Skeletal muscle satellite cell (primary cell): Measurements from ENCODE around the gene TLE3.

Experiments
- H3K27me3 ChIP-seq: 2 replicates; pipeline ENCODE4 v1.7.0; 2013; ENCODE audit warnings: low read length; ENCODE audit not compliant: control insufficient read depth, insufficient read depth
- H3K36me3 ChIP-seq: 2 replicates; pipeline ENCODE4 v1.7.0; 2013; ENCODE audit warnings: mild to moderate bottlenecking, control low read depth, low read length; ENCODE audit not compliant: insufficient read depth
- H3K4me1 ChIP-seq: 2 replicates; pipeline ENCODE4 v1.7.0; 2013; ENCODE audit warnings: low read length; ENCODE audit not compliant: control insufficient read depth, insufficient read depth
- H3K4me2 ChIP-seq: 2 replicates; pipeline ENCODE4 v1.7.0; 2013; ENCODE audit warnings: mild to moderate bottlenecking, low read length
- H3K4me3 ChIP-seq: 2 replicates; pipeline ENCODE4 v1.7.0; 2013; ENCODE audit warnings: low read length
- H3K9ac ChIP-seq: 2 replicates; pipeline ENCODE4 v1.7.0; 2013; ENCODE audit warnings: mild to moderate bottlenecking, low read depth, low read length, moderate library complexity
- H3K9me3 ChIP-seq: replicated peaks from 2 replicates; pipeline ENCODE4 v1.7.0; 2013; ENCODE audit warnings: mild to moderate bottlenecking, control low read depth, low read length

The TLE3 gene

GRCh38 chr15:70078578-70079417 lies 18.9 kb downstream of the TLE3 start:
- no peaks in the 10 kb centered on the region for H3K9me3 ChIP-seq
- no peak overlapping the region for H3K4me2 ChIP-seq
- no peak overlapping the region for H3K9ac ChIP-seq
- peaks cover 62% of the 10 kb centered on the region for H3K36me3 ChIP-seq
- no peaks in the 10 kb centered on the region for H3K27me3 ChIP-seq
- no peak overlapping the region for H3K4me3 ChIP-seq
- H3K4me1 ChIP-seq, result no peaks in the 10 kb centered on the region

GRCh38 chr15:70077188-70078147 lies 20.2 kb downstream of the TLE3 start:
- Histone ChIP-seq H3K9me3 (no peaks in the 10 kb centered on the region), H3K4me2 (no peak overlapping the region), H3K4me3 (no peak overlapping the region), H3K4me1 (no peaks in the 10 kb centered on the region), H3K36me3 (peaks cover 65% of the 10 kb centered on the region), H3K9ac (no peak overlapping the region), H3K27me3 (no peaks in the 10 kb centered on the region)

- H3K27me3 ChIP-seq, result no peaks in the 10 kb centered on the region
- H3K9ac ChIP-seq, result no peak overlapping the region
- peaks cover 65% of the 10 kb centered on the region for H3K36me3 ChIP-seq
- no peak overlapping the region for H3K4me3 ChIP-seq
- H3K9me3 ChIP-seq, result no peaks in the 10 kb centered on the region
- no peaks in the 10 kb centered on the region for H3K4me1 ChIP-seq
- no peak overlapping the region for H3K4me2 ChIP-seq
Measured at GRCh38 chr15:70074380-70074779, 23.3 kb downstream of the TLE3 start.

GRCh38 chr15:70072479-70072878 lies 25.2 kb downstream of the TLE3 start:
- Histone ChIP-seq H3K27me3 (no peaks in the 10 kb centered on the region), H3K4me3 (no peak overlapping the region), H3K9me3 (no peaks in the 10 kb centered on the region), H3K9ac (no peak overlapping the region), H3K36me3 (peaks cover 73% of the 10 kb centered on the region), H3K4me1 (no peaks in the 10 kb centered on the region), H3K4me2 (no peak overlapping the region)

GRCh38 chr15:70071799-70072198 lies 25.9 kb downstream of the TLE3 start:
- Histone ChIP-seq H3K4me1 (no peaks in the 10 kb centered on the region), H3K27me3 (no peaks in the 10 kb centered on the region), H3K4me2 (no peak overlapping the region), H3K9me3 (no peaks in the 10 kb centered on the region), H3K36me3 (peaks cover 76% of the 10 kb centered on the region), H3K4me3 (no peak overlapping the region), H3K9ac (no peak overlapping the region)

GRCh38 chr15:70069716-70070115 lies 28.0 kb downstream of the TLE3 start:
- H3K36me3 ChIP-seq, result peaks cover 75% of the 10 kb centered on the region
- no peak overlapping the region for H3K4me3 ChIP-seq
- H3K9me3 ChIP-seq, result no peaks in the 10 kb centered on the region
- H3K9ac ChIP-seq, result no peak overlapping the region
- no peak overlapping the region for H3K4me2 ChIP-seq
- H3K4me1 ChIP-seq, result no peaks in the 10 kb centered on the region
- H3K27me3 ChIP-seq, result no peaks in the 10 kb centered on the region

GRCh38 chr15:70068783-70069565 lies 28.7 kb downstream of the TLE3 start:
- Histone ChIP-seq H3K9ac (no peak overlapping the region), H3K4me3 (no peak overlapping the region), H3K4me1 (no peaks in the 10 kb centered on the region), H3K27me3 (no peaks in the 10 kb centered on the region), H3K4me2 (no peak overlapping the region), H3K36me3 (peaks cover 75% of the 10 kb centered on the region), H3K9me3 (no peaks in the 10 kb centered on the region)

GRCh38 chr15:70067681-70068080 lies 30.0 kb downstream of the TLE3 start:
- Histone ChIP-seq H3K27me3 (no peaks in the 10 kb centered on the region), H3K4me1 (peaks cover 7% of the 10 kb centered on the region)

GRCh38 chr15:70067011-70067410 lies 30.7 kb downstream of the TLE3 start:
- no peak overlapping the region for H3K4me3 ChIP-seq
- no peaks in the 10 kb centered on the region for H3K27me3 ChIP-seq
- H3K4me1 ChIP-seq, result peaks cover 13% of the 10 kb centered on the region
- H3K4me2 ChIP-seq, result no peak overlapping the region
- H3K9me3 ChIP-seq, result no peaks in the 10 kb centered on the region
- no peak overlapping the region for H3K9ac ChIP-seq
- peaks cover 68% of the 10 kb centered on the region for H3K36me3 ChIP-seq

More at GRCh38 chr15:70067681-70068080, 30.0 kb downstream of the TLE3 start:
- Histone ChIP-seq H3K4me2 (no peak overlapping the region), H3K36me3 (peaks cover 73% of the 10 kb centered on the region), H3K9ac (no peak overlapping the region), H3K4me3 (no peak overlapping the region), H3K9me3 (no peaks in the 10 kb centered on the region)

GRCh38 chr15:70066447-70066846 lies 31.3 kb downstream of the TLE3 start:
- Histone ChIP-seq H3K36me3 (peaks cover 68% of the 10 kb centered on the region), H3K4me1 (peaks cover 19% of the 10 kb centered on the region), H3K9ac (no peak overlapping the region), H3K4me2 (no peak overlapping the region), H3K27me3 (no peaks in the 10 kb centered on the region), H3K4me3 (no peak overlapping the region), H3K9me3 (no peaks in the 10 kb centered on the region)

- H3K4me2 ChIP-seq, result no peak overlapping the region
- no peak overlapping the region for H3K4me3 ChIP-seq
- peaks cover 23% of the 10 kb centered on the region for H3K4me1 ChIP-seq
- no peaks in the 10 kb centered on the region for H3K9me3 ChIP-seq
- H3K36me3 ChIP-seq, result peaks cover 72% of the 10 kb centered on the region
- no peaks in the 10 kb centered on the region for H3K27me3 ChIP-seq
- no peak overlapping the region for H3K9ac ChIP-seq
Measured at GRCh38 chr15:70066004-70066403, 31.7 kb downstream of the TLE3 start.
